Effector CD4-positive, alpha-beta T cell (primary cell): ENCODE data around the gene RGS19.

Experiments
- DNase-seq: peaks from one replicate; pipeline ENCODE4 v3.0.0-alpha.2; 2020

The RGS19 gene

DNA sequence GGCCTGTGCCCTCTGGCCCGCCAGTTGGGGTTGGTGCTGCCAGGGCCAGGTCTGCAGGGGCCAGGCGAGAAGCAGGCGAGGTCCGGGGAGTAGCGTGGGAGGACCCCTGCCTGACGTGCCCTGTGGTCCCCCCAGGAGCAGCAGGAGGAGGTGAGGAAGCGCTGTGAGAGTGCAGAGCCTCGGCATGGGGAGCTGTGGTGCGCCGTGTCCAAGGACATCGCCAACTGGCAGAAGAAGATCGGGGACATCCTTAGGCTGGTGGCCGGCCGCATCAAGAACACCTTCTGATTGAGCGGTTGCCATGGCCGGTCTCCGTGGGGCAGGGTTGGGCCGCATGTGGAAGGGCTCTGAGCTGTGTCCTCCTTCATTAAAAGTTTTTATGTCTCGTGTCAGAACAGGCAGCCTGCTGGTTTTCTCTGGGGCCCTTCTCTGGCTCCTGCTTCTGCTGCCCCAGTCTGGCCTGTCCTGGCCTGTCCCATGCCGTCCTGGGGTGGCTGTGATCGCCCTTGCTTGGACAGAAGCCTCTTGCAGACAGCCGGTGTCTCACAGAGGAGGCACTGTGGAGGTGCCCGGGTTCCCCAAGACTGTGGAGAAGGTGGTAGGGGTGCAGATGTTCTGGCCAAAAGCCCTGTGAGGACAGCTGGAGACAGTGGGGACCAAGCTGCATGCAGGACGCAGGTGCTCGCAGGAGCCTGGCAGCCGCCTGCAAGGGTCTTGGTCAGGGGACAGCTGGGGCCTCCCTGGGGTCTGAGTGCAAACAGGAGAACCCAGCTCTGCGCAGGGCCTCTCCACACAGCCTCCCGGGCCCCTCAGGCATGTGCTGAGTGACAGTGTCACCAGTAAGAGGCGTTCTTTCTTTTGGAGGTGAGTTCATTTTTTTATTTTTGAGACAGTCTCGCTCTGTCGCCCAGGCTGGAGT, 46.4 kb downstream of the RGS19 start:
- DNase-seq = no peak

DNA sequence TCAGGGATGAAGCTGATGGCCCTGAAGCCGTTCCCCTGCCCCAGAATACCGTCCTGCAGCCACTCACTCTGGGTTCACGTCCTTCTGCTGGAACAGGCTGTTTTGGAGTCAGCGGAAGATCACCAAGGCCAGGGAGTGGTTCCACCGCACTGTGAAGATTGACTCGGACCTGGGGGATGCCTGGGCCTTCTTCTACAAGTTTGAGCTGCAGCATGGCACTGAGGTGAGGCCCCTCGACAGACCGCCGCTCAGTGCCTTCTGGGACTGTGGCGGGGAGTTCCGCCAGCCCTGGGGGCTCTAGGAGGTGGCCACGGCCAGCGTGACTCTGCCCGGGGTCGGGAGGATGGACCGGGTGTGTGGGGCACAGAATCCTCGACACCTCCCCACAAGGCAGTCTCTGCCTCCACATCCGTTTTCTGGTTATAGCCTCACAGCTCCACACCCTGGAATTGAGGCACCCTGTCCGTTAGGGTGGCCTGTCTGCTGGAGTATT, 47.5 kb downstream of the RGS19 start:
- no peak for DNase-seq

DNA sequence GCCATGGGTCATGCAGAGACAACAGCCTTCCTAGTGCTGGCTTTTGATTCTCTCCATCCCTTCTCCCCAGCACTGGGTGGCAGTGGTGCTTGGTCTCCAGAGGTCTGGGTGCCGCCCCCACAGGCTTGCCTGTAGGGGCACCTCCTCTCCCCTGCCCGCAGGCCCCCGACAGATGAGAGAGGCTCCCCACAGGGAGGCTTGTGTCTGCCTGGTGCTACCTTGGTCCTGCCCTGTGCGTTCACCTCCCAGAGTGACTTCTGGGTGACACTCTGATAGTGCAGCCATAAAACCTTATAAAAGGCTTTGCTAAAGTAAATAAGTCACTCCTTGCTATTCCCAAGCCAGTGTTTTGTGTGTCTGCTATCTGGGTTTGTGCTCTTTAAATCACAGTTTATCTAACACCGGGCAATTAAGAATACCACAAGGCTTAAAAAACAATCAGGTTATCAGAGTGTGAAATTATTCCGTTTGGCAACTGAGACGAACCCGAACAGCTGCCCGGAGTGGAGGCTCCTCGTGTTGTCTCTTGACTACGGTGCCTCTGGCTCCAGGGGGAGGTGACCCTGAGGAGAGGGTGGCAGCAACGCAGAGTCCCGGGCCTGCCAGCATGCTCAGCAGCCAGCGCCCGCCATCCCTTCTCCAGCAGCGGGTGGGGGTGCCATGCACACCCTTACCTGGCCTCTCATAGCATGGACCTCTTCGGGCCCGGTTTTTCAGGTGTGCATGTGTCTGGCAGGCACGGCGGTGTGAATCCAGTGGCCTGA, 48.8 kb downstream of the RGS19 start:
- DNase-seq = no peak

- no peak for DNase-seq
Measured at GRCh38 chr20:64029293-64030117, 49.8 kb downstream of the RGS19 start.

- DNase-seq = no peak
Measured at GRCh38 chr20:64027981-64028685, 51.2 kb downstream of the RGS19 start.

DNA sequence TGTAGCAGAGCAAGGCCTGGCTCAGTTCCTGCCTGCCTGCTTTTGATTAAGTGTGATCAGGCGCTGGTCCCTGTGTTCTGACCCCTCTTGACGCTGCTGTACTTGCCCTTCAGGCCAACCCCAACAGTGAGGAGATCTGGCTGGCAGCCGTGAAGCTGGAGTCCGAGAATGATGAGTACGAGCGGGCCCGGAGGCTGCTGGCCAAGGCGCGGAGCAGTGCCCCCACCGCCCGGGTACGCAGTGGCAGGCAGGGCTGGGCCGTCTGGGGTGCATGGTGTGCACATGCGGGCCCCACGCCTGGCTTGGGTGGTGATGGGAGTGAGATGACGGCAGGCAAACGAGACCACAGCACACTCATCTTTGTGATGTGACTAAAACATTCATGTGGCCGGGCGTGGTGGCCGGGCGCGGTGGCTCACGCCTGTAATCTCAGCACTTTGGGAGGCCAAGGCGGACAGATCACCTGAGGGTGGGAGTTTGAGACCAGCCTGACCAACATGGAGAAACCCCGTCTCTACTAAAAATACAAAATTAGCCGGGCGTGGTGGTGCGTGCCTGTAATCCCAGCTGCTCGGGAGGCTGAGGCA, 53.4 kb downstream of the RGS19 start:
- no peak for DNase-seq

GRCh38 chr20:64025101-64025825, 54.1 kb downstream of the RGS19 start:
- no peak for DNase-seq

DNA sequence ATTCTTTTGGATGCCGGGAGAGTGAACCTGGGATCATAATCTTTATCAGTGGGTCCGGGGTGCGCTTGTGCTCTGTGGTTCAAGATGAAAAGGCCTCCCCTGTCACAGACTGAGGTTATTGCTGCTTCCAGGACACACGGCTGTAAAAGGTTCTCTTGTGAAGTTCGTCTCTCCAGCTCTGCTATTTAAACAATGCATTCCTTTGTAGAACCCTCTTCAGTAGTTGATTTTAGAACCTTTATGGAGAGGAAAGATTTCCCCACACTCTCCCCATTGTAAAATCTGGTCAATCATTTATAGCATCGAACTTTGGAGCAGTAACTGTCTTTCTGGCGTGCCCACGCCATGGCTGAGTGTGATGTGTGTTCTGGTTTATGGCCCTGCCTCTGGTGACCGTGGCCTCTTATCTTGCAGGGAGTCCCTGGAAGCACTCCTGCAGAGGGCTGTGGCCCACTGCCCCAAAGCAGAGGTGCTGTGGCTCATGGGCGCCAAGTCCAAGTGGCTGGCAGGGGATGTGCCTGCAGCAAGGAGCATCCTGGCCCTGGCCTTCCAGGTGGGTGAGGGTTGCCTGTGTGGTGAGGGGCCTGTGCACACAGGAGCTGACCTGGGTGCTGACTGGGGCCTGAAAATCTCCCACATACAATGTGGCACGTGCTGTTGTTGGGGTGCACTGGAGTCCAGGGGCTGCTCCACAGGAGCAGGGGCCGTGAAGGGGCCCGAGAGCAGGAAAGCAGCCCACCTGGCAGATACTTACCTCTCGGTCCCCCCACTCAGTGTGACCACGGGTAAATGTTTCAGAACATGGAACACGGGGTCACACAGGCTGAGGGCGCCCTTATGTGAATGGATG, 55.0 kb downstream of the RGS19 start:
- DNase-seq = no peak

GRCh38 chr20:64023361-64024140, 55.8 kb downstream of the RGS19 start:
- DNase-seq = no peak
